ENCODE data around the gene TLE2. TPM values are rescaled to one million over a fixed set of nuclear protein-coding genes. Genes with fewer than 3 reads are reported as not detected.

TLE2 gene
- total RNA-seq, 4 donors from 2014 or later, result 87.5 to 184 (median 122) TPM

- Histone ChIP-seq H3K9me3 (no peaks in the 10 kb centered on the region), H3K4me3 (no peak overlapping the region), H3K27me3 (no peaks in the 10 kb centered on the region), H3K4me1 (peaks cover 0 to 14% (median 4%) of the 10 kb centered on the region in 4 donors), H3K27ac (no peak overlapping the region), H3K36me3 (no peaks in the 10 kb centered on the region)
- no peak for DNase-seq (ENCODE audit: low spot score in 2 of 2)
- 61 to 71% methylated on average over 4 of the region's 4 CpGs for WGBS, 2 donors
- TF ChIP-seq CTCF (IDR thresholded peaks at IDR 0.05), result no peak
- TF ChIP-seq POLR2A (IDR thresholded peaks at IDR 0.05), result no peak
- TF ChIP-seq EP300 (IDR thresholded peaks at IDR 0.05), result no peak
Measured at GRCh38 chr19:3071768-3072167, 42.7 kb upstream of the TLE2 start.

- no peak for DNase-seq (ENCODE audit: low spot score in 2 of 2)
- WGBS, 2 donors, result 54 to 61% methylated on average over 16 to 21 of the region's 21 CpGs
- TF ChIP-seq POLR2A (IDR thresholded peaks at IDR 0.05), result no peak
- no peak for TF ChIP-seq EP300 (IDR thresholded peaks at IDR 0.05)
- TF ChIP-seq CTCF (IDR thresholded peaks at IDR 0.05), result no peak
Measured at GRCh38 chr19:3068071-3068470, 39.0 kb upstream of the TLE2 start.

GRCh38 chr19:3067563-3067962 lies 38.5 kb upstream of the TLE2 start:
- peaks cover 0 to 11% (median 7%) of the 10 kb centered on the region in 4 donors for H3K4me1 ChIP-seq
- no peak for TF ChIP-seq POLR2A (IDR thresholded peaks at IDR 0.05)
- TF ChIP-seq EP300 (IDR thresholded peaks at IDR 0.05), result no peak
- no peak for TF ChIP-seq CTCF (IDR thresholded peaks at IDR 0.05)

More at GRCh38 chr19:3068071-3068470, 39.0 kb upstream of the TLE2 start:
- Histone ChIP-seq H3K4me3 (no peak overlapping the region), H3K36me3 (no peaks in the 10 kb centered on the region), H3K9me3 (no peaks in the 10 kb centered on the region), H3K27me3 (no peaks in the 10 kb centered on the region), H3K4me1 (peaks cover 0 to 6% (median 2%) of the 10 kb centered on the region in 4 donors), H3K27ac (no peak overlapping the region)

GRCh38 chr19:3066482-3067049 lies 37.5 kb upstream of the TLE2 start:
- Histone ChIP-seq H3K27ac (no peak overlapping the region), H3K4me3 (no peak overlapping the region), H3K27me3 (no peaks in the 10 kb centered on the region), H3K9me3 (no peaks in the 10 kb centered on the region), H3K36me3 (no peaks in the 10 kb centered on the region), H3K4me1 (peaks cover 0 to 12% (median 7%) of the 10 kb centered on the region in 4 donors)
- TF ChIP-seq POLR2A (IDR thresholded peaks at IDR 0.05), result no peak
- no peak for TF ChIP-seq EP300 (IDR thresholded peaks at IDR 0.05)
- TF ChIP-seq CTCF (IDR thresholded peaks at IDR 0.05), result no peak
- 82 to 84% methylated on average over 16 of the region's 16 CpGs for WGBS, 2 donors
- DNase-seq (ENCODE audit: low spot score in 2 of 2), result no peak

More at GRCh38 chr19:3067563-3067962, 38.5 kb upstream of the TLE2 start:
- no peaks in the 10 kb centered on the region for H3K9me3 ChIP-seq
- no peaks in the 10 kb centered on the region for H3K27me3 ChIP-seq
- DNase-seq (ENCODE audit: low spot score in 2 of 2), result no peak
- H3K36me3 ChIP-seq, result no peaks in the 10 kb centered on the region
- no peak overlapping the region for H3K27ac ChIP-seq
- no peak overlapping the region for H3K4me3 ChIP-seq
- 84 to 87% methylated on average over 9 of the region's 9 CpGs for WGBS, 2 donors

- DNase-seq (ENCODE audit: low spot score in 2 of 2), result no peak
- Histone ChIP-seq H3K36me3 (no peaks in the 10 kb centered on the region), H3K27ac (no peak overlapping the region), H3K4me3 (no peak overlapping the region), H3K27me3 (no peaks in the 10 kb centered on the region), H3K9me3 (no peaks in the 10 kb centered on the region), H3K4me1 (peaks cover 0 to 17% (median 10%) of the 10 kb centered on the region in 4 donors)
- 68 to 71% methylated on average over 15 of the region's 15 CpGs for WGBS, 2 donors
- TF ChIP-seq CTCF (IDR thresholded peaks at IDR 0.05) (no peak), POLR2A (IDR thresholded peaks at IDR 0.05) (no peak), EP300 (IDR thresholded peaks at IDR 0.05) (no peak)
Measured at GRCh38 chr19:3065675-3066357, 36.7 kb upstream of the TLE2 start.
